GM23338 (cell line): ENCODE data around the gene CCDC40. TPM values are rescaled to one million over a fixed set of nuclear protein-coding genes. Genes with fewer than 3 reads are reported as not detected.

Experiments
- ATAC-seq: fragments of 200-7000 bp; cut with Tn5 transposase; 3 replicates; pipeline ENCODE4 v1.9.1; 2020
- DNase-seq: peaks from one replicate; pipeline ENCODE4 v3.0.0-alpha.2; 2015; ENCODE audit warnings: low spot score
- H2AFZ ChIP-seq: fragments of 200-600 bp; sonication (generic); 2 replicates; pipeline ENCODE4 v1.8.0; 2016; ENCODE audit warnings: antibody characterized with exemption, mild to moderate bottlenecking, moderate library complexity
- H3F3A ChIP-seq: fragments of 200-600 bp; sonication (generic); replicated peaks from 2 replicates; pipeline ENCODE4 v1.8.0; 2017; ENCODE audit warnings: antibody characterized with exemption, mixed run types, low read depth
- H3K27ac ChIP-seq: fragments of 200-600 bp; sonication (generic); 2 replicates; pipeline ENCODE4 v1.6.1; 2016; ENCODE audit warnings: low read depth
- H3K27me3 ChIP-seq: fragments of 200-600 bp; sonication (generic); 2 replicates; pipeline ENCODE4 v1.8.0; 2016; ENCODE audit warnings: mild to moderate bottlenecking, mixed run types, moderate library complexity; ENCODE audit not compliant: insufficient read depth
- H3K36me3 ChIP-seq: fragments of 200-600 bp; sonication (generic); 2 replicates; pipeline ENCODE4 v1.8.0; 2016; ENCODE audit warnings: mild to moderate bottlenecking; ENCODE audit not compliant: insufficient read depth
- H3K4me1 ChIP-seq: fragments of 200-600 bp; sonication (generic); 2 replicates; pipeline ENCODE4 v1.8.0; 2016; ENCODE audit warnings: mild to moderate bottlenecking, moderate library complexity; ENCODE audit not compliant: insufficient read depth
- H3K4me2 ChIP-seq: fragments of 200-600 bp; sonication (generic); 2 replicates; pipeline ENCODE4 v1.7.1; 2017; ENCODE audit warnings: mixed run types
- H3K4me3 ChIP-seq: fragments of 200-600 bp; sonication (generic); 2 replicates; pipeline ENCODE4 v1.6.1; 2016; ENCODE audit warnings: mixed run types
- H3K79me2 ChIP-seq: fragments of 200-600 bp; sonication (generic); replicated peaks from 2 replicates; pipeline ENCODE4 v1.8.0; 2017; ENCODE audit warnings: mild to moderate bottlenecking; ENCODE audit not compliant: insufficient read depth
- H3K9me2 ChIP-seq: fragments of 200-600 bp; sonication (generic); 2 replicates; pipeline ENCODE4 v1.8.0; 2017; ENCODE audit not compliant: insufficient read depth
- H4K20me1 ChIP-seq: fragments of 200-600 bp; sonication (generic); replicated peaks from 2 replicates; pipeline ENCODE4 v1.8.0; 2017; ENCODE audit warnings: mild to moderate bottlenecking; ENCODE audit not compliant: insufficient read depth
- H3K27ac Mint-ChIP-seq: 2 replicates; pipeline ENCODE4 v1.8.0; 2020; ENCODE audit warnings: inconsistent platforms, mild to moderate bottlenecking, moderate library complexity, mixed read lengths
- H3K27me3 Mint-ChIP-seq: 3 replicates; pipeline ENCODE4 v1.8.0; 2022; ENCODE audit warnings: low read depth, mild to moderate bottlenecking, moderate library complexity, mixed read lengths, inconsistent platforms; ENCODE audit not compliant: insufficient read depth, poor library complexity
- H3K36me3 Mint-ChIP-seq: 3 replicates; pipeline ENCODE4 v1.8.0; 2021; ENCODE audit warnings: low read depth, mild to moderate bottlenecking, inconsistent platforms, moderate library complexity, mixed read lengths
- H3K4me1 Mint-ChIP-seq: 3 replicates; pipeline ENCODE4 v1.8.0; 2020; ENCODE audit warnings: mild to moderate bottlenecking, inconsistent platforms, mixed read lengths
- H3K4me3 Mint-ChIP-seq: 3 replicates; pipeline ENCODE4 v1.8.0; 2021; ENCODE audit warnings: moderate library complexity, mild to moderate bottlenecking, inconsistent platforms, mixed read lengths
- H3K9me3 Mint-ChIP-seq: 3 replicates; pipeline ENCODE4 v1.8.0; 2020; ENCODE audit warnings: moderate library complexity, mild to moderate bottlenecking, inconsistent platforms, mixed read lengths
- CREB1 ChIP-seq: fragments of 250-450 bp; sonication (Bioruptor Pico); IDR thresholded peaks from 2 replicates; pipeline ENCODE4 v1.5.0; 2020; ENCODE audit warnings: low read depth, mild to moderate bottlenecking, moderate library complexity
- ETS1 ChIP-seq: IDR thresholded peaks from 2 replicates; pipeline ENCODE4 v1.6.1; 2016; ENCODE audit warnings: antibody characterized with exemption
- EZH2 ChIP-seq: fragments of 200-600 bp; sonication (generic); IDR thresholded peaks from one replicate; pipeline ENCODE4 v1.8.0; 2017; ENCODE audit warnings: antibody characterized with exemption, mild to moderate bottlenecking, low read depth; ENCODE audit not compliant: unreplicated experiment
- EZH2phosphoT487 ChIP-seq: fragments of 200-600 bp; sonication (generic); IDR thresholded peaks from one replicate; pipeline ENCODE4 v1.8.1; 2018; ENCODE audit warnings: antibody characterized with exemption; ENCODE audit not compliant: unreplicated experiment
- JUNB ChIP-seq: IDR thresholded peaks from one replicate; pipeline ENCODE4 v1.6.1; 2016; ENCODE audit warnings: antibody characterized with exemption; ENCODE audit not compliant: unreplicated experiment
- NANOG ChIP-seq: IDR thresholded peaks from 2 replicates; pipeline ENCODE4 v1.6.1; 2016; ENCODE audit warnings: antibody characterized with exemption, borderline replicate concordance
- POLR2AphosphoS5 ChIP-seq: IDR thresholded peaks from 2 replicates; pipeline ENCODE4 v1.6.1; 2016; ENCODE audit warnings: antibody characterized with exemption, low read depth
- STAT1 ChIP-seq: IDR thresholded peaks from one replicate; pipeline ENCODE4 v1.6.1; 2016; ENCODE audit warnings: antibody characterized with exemption; ENCODE audit not compliant: unreplicated experiment
- ZNF114 ChIP-seq: fragments of 250-450 bp; sonication (Bioruptor Pico); IDR thresholded peaks from 2 replicates; pipeline ENCODE4 v1.5.0; 2020; ENCODE audit warnings: mild to moderate bottlenecking, moderate library complexity
- ZNF331 ChIP-seq: fragments of 250-450 bp; sonication (Bioruptor Pico); IDR thresholded peaks from 2 replicates; pipeline ENCODE4 v1.5.0; 2020; ENCODE audit warnings: low read depth, mild to moderate bottlenecking, moderate library complexity
- ZNF462 ChIP-seq: fragments of 250-450 bp; sonication (Bioruptor Pico); IDR thresholded peaks from 2 replicates; pipeline ENCODE4 v1.5.0; 2020; ENCODE audit warnings: mild to moderate bottlenecking, moderate library complexity
- polyA plus RNA-seq: library from polyadenylated mRNA; unstranded; fragments of >200 nt; fragmentation: Nextera tagmentation; extraction: Ambion mirVana; gene quantifications from 2 replicates; pipeline ENCODE4 v1.2.1, GENCODE V29; 2016
- total RNA-seq: library from RNA; depleted of rRNA; stranded (reverse); fragments of >200 nt; shearing (Covaris generic); gene quantifications from 2 replicates; pipeline ENCODE4 v1.2.3, GENCODE V29; 2014

The CCDC40 gene
- total and polyA plus RNA-seq, 2 experiments from 2014 or later, result 7.6 to 8.1 TPM

- Histone ChIP-seq H3K27me3 (no peaks in the 10 kb centered on the region), H3K4me2 (no peak overlapping the region), H3K79me2 (peaks cover 13% of the 10 kb centered on the region), H3F3A (peaks cover 7% of the 10 kb centered on the region; the same call in 1 of the 2 replicates), H3K9me2 (no peaks in the 10 kb centered on the region), H3K4me3 (no peak overlapping the region), H3K27ac (no peak overlapping the region), H3K4me1 (peaks cover 33% of the 10 kb centered on the region), H3K36me3 (peaks cover 4% of the 10 kb centered on the region; the same call in 1 of the 2 replicates), H4K20me1 (peaks cover 7% of the 10 kb centered on the region), H2AFZ (no peak overlapping the region)
- no peaks in the 10 kb centered on the region for H3K9me3 Mint-ChIP-seq
- ATAC-seq (no peak), DNase-seq (no peak)
- H3K4me1 Mint-ChIP-seq, result peaks cover 35% of the 10 kb centered on the region
- H3K4me3 Mint-ChIP-seq, result no peak overlapping the region
- peaks cover 19% of the 10 kb centered on the region for H3K36me3 Mint-ChIP-seq
- TF ChIP-seq EZH2, result no peak
- no peak overlapping the region for H3K27ac Mint-ChIP-seq
- H3K27me3 Mint-ChIP-seq, result peaks cover 11% of the 10 kb centered on the region
Measured at GRCh38 chr17:79996291-79996690, 40.2 kb upstream of the CCDC40 start.

DNA sequence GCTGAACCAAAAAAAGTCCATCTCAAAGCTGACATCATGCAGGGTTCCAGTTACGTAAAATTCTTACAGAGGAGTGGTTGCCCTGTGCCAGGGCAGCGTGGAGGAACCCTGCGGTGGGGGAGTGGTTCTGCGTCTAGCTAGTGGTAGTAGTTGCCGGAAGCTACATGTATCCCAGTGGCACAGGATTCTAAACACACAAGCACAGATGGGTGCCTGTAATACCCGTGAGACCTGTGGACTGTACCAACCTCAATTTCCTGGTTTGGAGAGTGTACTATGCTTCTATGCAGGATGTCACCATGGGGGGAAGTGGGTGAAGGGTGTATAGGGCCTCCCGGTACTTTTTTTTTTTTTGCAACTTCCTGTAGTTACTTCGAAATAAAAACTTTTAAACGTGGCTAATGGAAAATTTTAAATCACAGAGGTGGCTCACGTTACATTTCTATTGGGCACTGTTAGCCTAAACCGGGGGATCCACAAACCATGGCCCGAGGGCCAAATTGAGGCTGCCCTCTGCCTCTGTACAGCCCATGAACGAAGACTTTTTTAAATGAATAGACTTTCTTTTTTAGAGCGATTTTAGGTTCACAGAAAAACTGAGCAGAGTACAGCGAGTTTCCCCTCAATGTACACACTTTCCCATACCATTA is 39.3 kb upstream of the CCDC40 start:
- peaks cover 11% of the 10 kb centered on the region for H3K27me3 Mint-ChIP-seq
- 0 out of 2 replicates have a peak overlapping the region, but pooled peaks have one; percentile 23 for H3K4me2 ChIP-seq
- no peak overlapping the region for H3K4me3 ChIP-seq
- TF ChIP-seq STAT1, result no peak
- TF ChIP-seq NANOG, result no peak
- TF ChIP-seq JUNB, result no peak
- TF ChIP-seq POLR2AphosphoS5, result no peak
- TF ChIP-seq CREB1 (CRISPR knock-in tag), result no peak
- TF ChIP-seq EZH2phosphoT487, result no peak
- no peak for TF ChIP-seq ETS1
- no peak for TF ChIP-seq ZNF114 (CRISPR knock-in tag)
- TF ChIP-seq ZNF462 (CRISPR knock-in tag), result no peak
- TF ChIP-seq ZNF331 (CRISPR knock-in tag), result no peak

More for the DNA sequence above, 39.3 kb upstream of the CCDC40 start:
- peaks cover 12% of the 10 kb centered on the region; the same call in 1 of the 2 replicates for H3K79me2 ChIP-seq
- Mint-ChIP-seq H3K36me3 (peaks cover 19% of the 10 kb centered on the region), H3K9me3 (no peaks in the 10 kb centered on the region), H3K27ac (no peak overlapping the region), H3K4me1 (peaks cover 33% of the 10 kb centered on the region), H3K4me3 (no peak overlapping the region)
- H3K27me3 ChIP-seq, result no peaks in the 10 kb centered on the region
- H3K36me3 ChIP-seq, result peaks cover 4% of the 10 kb centered on the region; the same call in 1 of the 2 replicates
- H3K9me2 ChIP-seq, result no peaks in the 10 kb centered on the region
- no peak for DNase-seq
- no peak for ATAC-seq
- peaks cover 7% of the 10 kb centered on the region for H4K20me1 ChIP-seq
- peaks cover 7% of the 10 kb centered on the region; the same call in 1 of the 2 replicates for H3F3A ChIP-seq
- H2AFZ ChIP-seq, result no peak overlapping the region
- H3K27ac ChIP-seq, result no peak overlapping the region
- peaks cover 29% of the 10 kb centered on the region for H3K4me1 ChIP-seq
